Activated CD4-positive, alpha-beta T cell treated with anti-CD3 and anti-CD28 coated beads, Interleukin-2, amount 50 U/mL, for 24 hours (primary cell): ENCODE data around the gene GTF2A1.

Experiments
- DNase-seq, 2 donors: peaks; one replicate each; pipeline ENCODE4 v3.0.0-alpha.2; 2020; ENCODE audit warnings: low read depth in 1 of 2, low spot score in 1 of 2

GTF2A1 gene

DNA sequence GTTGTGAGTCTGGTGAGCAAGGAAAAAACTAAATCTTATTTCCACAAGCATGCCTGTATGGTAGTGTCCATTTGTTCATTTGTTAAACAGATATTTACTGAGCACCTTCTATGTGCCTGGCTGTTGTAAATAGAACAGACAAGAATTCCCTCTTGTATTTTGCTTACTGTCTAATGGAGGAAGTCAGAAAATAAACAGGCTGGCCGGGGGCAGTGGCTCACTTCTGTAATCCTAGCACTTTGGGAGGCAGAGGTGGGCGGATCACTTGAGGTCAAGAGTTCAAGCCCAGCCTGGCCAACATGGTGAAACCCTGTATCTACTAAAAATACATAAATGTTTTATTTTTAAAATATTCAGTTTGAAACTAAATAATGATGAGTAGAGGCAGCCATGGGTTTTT is 79.3 kb downstream of the GTF2A1 start:
- no peak for DNase-seq

- DNase-seq, result no peak
Observed at GRCh38 chr14:81138429-81138828, 82.3 kb downstream of the GTF2A1 start.

DNA sequence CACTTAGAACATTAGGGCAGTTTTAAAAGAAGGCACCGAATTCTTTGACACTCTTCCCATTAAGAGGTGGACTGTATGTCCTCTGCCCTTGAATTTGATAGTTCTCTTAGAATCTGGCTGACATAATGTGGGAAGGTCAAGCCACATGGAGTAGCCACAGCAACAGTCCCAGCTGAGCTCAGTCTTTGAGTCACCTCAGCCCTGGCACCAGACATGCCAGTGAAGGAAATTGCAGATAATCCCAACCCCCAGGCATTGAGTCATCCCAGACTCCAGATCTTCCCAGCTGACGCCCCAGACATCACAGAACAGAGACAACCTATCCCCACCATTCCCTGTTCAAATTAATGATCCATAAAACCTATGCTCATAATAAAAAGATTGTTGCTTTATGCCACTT is 83.4 kb downstream of the GTF2A1 start:
- DNase-seq, result no peak

DNA sequence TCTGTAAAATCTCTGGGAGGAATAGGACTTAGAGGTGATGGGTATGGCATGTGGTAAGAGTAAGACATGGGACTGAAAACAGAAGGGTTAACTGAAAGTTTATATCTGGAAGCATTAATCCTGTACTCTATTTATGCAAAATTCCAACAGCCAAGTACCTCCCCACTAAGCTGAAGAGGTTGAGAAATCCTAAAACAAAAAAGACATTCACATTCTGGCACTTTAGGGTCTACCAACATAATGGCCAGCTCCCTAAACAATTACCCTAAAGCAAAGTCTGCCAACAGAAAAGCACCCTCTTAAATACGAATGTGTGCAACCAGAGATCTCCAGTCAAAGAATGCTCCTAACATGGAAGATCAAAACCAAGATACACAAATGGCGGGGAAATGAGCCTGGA is 87.4 kb downstream of the GTF2A1 start:
- no peak for DNase-seq

GRCh38 chr14:81132468-81132867 is 88.3 kb downstream of the GTF2A1 start:
- DNase-seq, result no peak

DNA sequence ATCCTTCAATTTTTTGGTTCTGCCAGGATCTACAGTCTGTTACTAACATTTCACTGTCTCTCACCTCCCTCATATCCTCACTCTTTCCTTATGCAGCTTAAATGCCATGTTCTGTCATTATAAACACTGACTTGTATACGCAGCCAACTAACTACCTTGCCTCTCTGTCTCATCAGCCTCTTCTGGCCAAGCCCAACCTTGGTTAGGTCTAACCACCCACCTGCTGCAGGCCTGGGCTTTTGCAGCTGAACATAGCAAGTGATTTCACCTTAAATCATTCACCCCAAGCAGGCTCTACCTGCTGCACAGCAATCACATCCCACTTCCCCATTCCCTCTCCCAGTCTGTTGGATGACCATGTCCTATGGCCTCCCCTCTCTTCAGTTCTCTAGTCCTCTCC is 91.5 kb downstream of the GTF2A1 start:
- no peak for DNase-seq

DNA sequence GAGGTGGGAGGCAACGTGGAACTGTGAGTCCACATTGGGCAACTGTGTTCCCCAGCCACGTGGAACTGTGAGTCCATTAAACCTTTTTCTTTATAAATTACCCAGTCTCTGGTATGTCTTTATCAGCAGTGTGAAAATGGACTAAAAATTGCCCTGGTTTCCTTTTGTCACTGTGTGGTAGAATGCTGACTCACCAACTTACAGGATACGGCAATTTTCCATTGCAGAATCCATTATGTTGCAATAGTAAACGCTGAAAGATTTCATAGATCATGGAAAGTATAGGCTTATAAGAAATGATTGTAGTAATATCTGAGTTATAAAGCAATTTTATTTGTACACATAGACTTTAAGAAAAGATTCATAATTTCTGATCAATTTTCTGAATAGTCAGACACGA is 93.0 kb downstream of the GTF2A1 start:
- DNase-seq, result no peak

DNA sequence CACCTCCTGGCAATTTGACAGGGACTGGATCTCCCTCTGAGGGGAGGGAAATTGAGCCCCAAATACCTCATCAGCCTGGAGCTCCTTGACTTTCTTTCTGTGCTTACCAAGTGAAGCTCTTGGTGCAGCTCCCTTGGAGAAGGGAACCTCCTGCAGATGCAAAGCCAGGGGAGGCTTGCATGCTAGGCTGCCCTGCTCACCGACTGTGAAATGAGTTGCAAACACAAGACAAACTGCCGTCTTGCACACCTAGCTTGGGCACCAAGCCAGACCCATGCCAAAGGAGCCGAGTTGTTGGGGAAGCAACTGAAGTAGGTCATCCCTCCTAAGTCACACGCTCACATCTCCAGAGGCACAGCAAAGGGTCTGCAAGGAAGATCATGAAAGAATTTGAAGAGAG is 95.2 kb downstream of the GTF2A1 start:
- DNase-seq, result no peak
